GM03348 (cell line): ENCODE measurements around the gene ZC3H18.

Experiments used
- DNase-seq: peaks from one replicate; pipeline ENCODE4 v3.0.0; 2012; ENCODE audit warnings: low spot score

The ZC3H18 gene

GRCh38 chr16:88581033-88581432 is 10.8 kb downstream of the ZC3H18 start:
- DNase-seq = no peak

GRCh38 chr16:88582912-88583575 is 12.8 kb downstream of the ZC3H18 start:
- no peak for DNase-seq

GRCh38 chr16:88584676-88585075 is 14.5 kb downstream of the ZC3H18 start:
- DNase-seq = no peak

- DNase-seq = no peak
Measured at GRCh38 chr16:88585269-88585668, 15.1 kb downstream of the ZC3H18 start.

- no peak for DNase-seq
Measured at GRCh38 chr16:88585927-88586581, 15.9 kb downstream of the ZC3H18 start.

- no peak for DNase-seq
Measured at GRCh38 chr16:88588148-88588547, 17.9 kb downstream of the ZC3H18 start.

GRCh38 chr16:88588754-88589153 is 18.6 kb downstream of the ZC3H18 start:
- DNase-seq = no peak

GRCh38 chr16:88589441-88589840 is 19.2 kb downstream of the ZC3H18 start:
- no peak for DNase-seq

- DNase-seq = peak; percentile 48
Measured at GRCh38 chr16:88591577-88592021, 21.4 kb downstream of the ZC3H18 start.

GRCh38 chr16:88593061-88593460 is 22.9 kb downstream of the ZC3H18 start:
- DNase-seq = no peak

- no peak for DNase-seq
Measured at GRCh38 chr16:88593489-88593888, 23.3 kb downstream of the ZC3H18 start.

GRCh38 chr16:88593910-88594309 is 23.7 kb downstream of the ZC3H18 start:
- DNase-seq = no peak

GRCh38 chr16:88595101-88595500 is 24.9 kb downstream of the ZC3H18 start:
- DNase-seq = no peak

GRCh38 chr16:88595921-88596320 is 25.7 kb downstream of the ZC3H18 start:
- no peak for DNase-seq

GRCh38 chr16:88596483-88596882 is 26.3 kb downstream of the ZC3H18 start:
- no peak for DNase-seq

- DNase-seq = no peak
Measured at GRCh38 chr16:88597856-88598491, 27.8 kb downstream of the ZC3H18 start.

- no peak for DNase-seq
Measured at GRCh38 chr16:88599092-88599733, 29.0 kb downstream of the ZC3H18 start.

- no peak for DNase-seq
Measured at GRCh38 chr16:88599825-88600538, 29.8 kb downstream of the ZC3H18 start.

GRCh38 chr16:88600539-88600896 is 30.3 kb downstream of the ZC3H18 start:
- no peak for DNase-seq

GRCh38 chr16:88601313-88602036 is 31.3 kb downstream of the ZC3H18 start:
- no peak for DNase-seq

GRCh38 chr16:88602091-88602490 is 31.9 kb downstream of the ZC3H18 start:
- no peak for DNase-seq
